A673 (cell line): ENCODE results near the gene HELZ.

Experiments used
- CTCF ChIP-seq: fragments of 300-800, 200-600 bp; sonication (generic); conservative IDR thresholded peaks from 2 replicates; pipeline ENCODE4 v1.5.1; 2017; ENCODE audit warnings: low read depth, mild to moderate bottlenecking, antibody characterized with exemption, low read length, moderate library complexity, mixed read lengths
- EZH2 ChIP-seq: fragments of 200-600 bp; sonication (generic); IDR thresholded peaks from 2 replicates; pipeline ENCODE4 v1.6.1; 2017; ENCODE audit warnings: borderline replicate concordance, low read depth, mild to moderate bottlenecking, mixed read lengths, antibody characterized with exemption, low read length; ENCODE audit not compliant: poor library complexity, severe bottlenecking

DNA sequence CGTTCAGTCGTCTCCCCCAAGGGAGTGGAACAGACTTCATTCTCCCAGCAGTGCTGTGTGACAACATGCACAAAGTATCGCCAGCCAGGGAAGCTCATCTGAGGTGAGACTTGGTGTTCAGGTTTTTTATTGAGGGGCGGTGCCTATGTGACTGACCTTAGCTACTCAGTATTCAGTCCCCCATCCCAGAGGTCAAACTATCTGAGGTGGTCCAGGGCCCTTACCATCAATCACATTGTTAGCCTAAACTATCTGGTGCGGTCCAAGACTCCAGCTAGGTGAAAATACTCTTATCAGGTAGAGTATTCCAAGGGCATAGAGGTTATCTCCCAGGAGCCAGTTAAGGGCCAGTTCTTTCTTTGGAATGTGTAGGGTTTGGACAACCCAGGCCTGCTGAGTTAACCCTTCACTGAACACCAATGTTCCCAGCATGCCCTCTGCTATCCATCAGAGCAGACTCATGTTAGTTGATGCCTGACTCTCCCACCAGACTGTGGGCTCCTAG lies 206.1 kb downstream of the HELZ start:
- TF ChIP-seq CTCF = no peak
- TF ChIP-seq EZH2 = no peak
